Hindlimb muscle (tissue), 1 donor: Measurements from ENCODE around the gene RANBP1. TPM values are rescaled to one million over a fixed set of nuclear protein-coding genes. Genes with fewer than 3 reads are reported as not detected.

Experiments used
- DNase-seq: peaks from one replicate; pipeline ENCODE4 v3.0.0-alpha.2; 2013
- polyA plus RNA-seq: library from polyadenylated mRNA; unstranded; fragments of 120-200 nt; gene quantifications from one replicate; pipeline ENCODE4 v1.2.1, GENCODE V29; 2013; ENCODE audit not compliant: insufficient read length

Gene RANBP1
- polyA plus RNA-seq, 1 donor: 98.6 TPM

- no peak for DNase-seq
Observed at GRCh38 chr22:20109411-20110358, 6.2 kb upstream of the RANBP1 start.

- no peak for DNase-seq
Observed at GRCh38 chr22:20110359-20110985, 5.4 kb upstream of the RANBP1 start.

- no peak for DNase-seq
Observed at GRCh38 chr22:20111045-20111688, 4.7 kb upstream of the RANBP1 start.

GRCh38 chr22:20111689-20112622 lies 3.9 kb upstream of the RANBP1 start:
- DNase-seq: no peak

- no peak for DNase-seq
Observed at GRCh38 chr22:20112623-20113511, 3.0 kb upstream of the RANBP1 start.

- no peak for DNase-seq
Observed at GRCh38 chr22:20113551-20114310, 2.2 kb upstream of the RANBP1 start.

GRCh38 chr22:20114506-20115475 lies 1.1 kb upstream of the RANBP1 start:
- DNase-seq: no peak

- DNase-seq: no peak
Observed at GRCh38 chr22:20116376-20116950, 559 bp downstream of the RANBP1 start.

- peak; percentile 99 for DNase-seq
Observed at GRCh38 chr22:20116951-20117632, 1.2 kb downstream of the RANBP1 start, which contains the start of gene TRMT2A. Gene TRMT2A (minus strand): TSS chr22:20117226. CDS start chr22:20116906, 320 bp downstream.

GRCh38 chr22:20117633-20118299 lies 1.9 kb downstream of the RANBP1 start:
- no peak for DNase-seq

GRCh38 chr22:20118300-20119020 lies 2.6 kb downstream of the RANBP1 start:
- no peak for DNase-seq

- no peak for DNase-seq
Observed at GRCh38 chr22:20121856-20122415, 6.0 kb downstream of the RANBP1 start.

GRCh38 chr22:20123366-20124082 lies 7.6 kb downstream of the RANBP1 start:
- no peak for DNase-seq

GRCh38 chr22:20124083-20124787 lies 8.3 kb downstream of the RANBP1 start:
- DNase-seq: no peak
